ENCODE results near the gene ELFN2.

DNA sequence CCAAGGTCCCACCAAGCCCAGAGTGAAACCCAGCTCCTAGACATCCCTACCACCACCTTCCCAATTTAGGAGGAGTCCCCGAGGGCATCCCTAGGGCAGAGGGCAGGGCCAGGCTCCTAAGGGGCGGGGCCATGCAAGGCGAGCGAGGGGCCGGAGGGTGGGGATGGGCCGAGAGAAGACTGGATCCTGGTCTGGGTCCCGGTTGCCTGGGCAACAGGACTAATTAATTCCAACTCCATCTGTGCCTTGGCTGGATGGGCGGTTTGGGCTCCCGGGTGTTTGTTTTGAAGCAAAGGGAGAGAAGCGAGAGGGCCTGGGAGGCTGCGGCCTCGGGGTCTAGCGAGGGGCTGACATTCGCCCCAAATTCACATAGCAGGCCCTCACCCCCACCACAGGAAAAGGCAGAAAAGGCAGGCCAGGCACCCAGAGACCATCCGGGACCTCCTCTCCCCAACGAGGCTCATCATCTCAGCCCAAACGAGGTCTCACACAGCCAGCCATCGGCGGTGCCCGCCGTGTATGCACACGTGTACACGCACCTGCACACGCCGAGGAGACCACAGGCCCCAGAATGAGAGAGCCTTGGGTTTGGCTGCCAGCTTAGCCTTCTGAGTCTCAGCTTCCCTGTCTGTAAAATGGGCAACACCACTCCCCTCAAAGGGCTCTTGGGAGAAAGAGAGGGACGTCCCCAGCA lies 23.9 kb downstream of the ELFN2 start:
- no peak for TF ChIP-seq MAX (IDR thresholded peaks at IDR 0.05)
- TF ChIP-seq, protein P1, sequence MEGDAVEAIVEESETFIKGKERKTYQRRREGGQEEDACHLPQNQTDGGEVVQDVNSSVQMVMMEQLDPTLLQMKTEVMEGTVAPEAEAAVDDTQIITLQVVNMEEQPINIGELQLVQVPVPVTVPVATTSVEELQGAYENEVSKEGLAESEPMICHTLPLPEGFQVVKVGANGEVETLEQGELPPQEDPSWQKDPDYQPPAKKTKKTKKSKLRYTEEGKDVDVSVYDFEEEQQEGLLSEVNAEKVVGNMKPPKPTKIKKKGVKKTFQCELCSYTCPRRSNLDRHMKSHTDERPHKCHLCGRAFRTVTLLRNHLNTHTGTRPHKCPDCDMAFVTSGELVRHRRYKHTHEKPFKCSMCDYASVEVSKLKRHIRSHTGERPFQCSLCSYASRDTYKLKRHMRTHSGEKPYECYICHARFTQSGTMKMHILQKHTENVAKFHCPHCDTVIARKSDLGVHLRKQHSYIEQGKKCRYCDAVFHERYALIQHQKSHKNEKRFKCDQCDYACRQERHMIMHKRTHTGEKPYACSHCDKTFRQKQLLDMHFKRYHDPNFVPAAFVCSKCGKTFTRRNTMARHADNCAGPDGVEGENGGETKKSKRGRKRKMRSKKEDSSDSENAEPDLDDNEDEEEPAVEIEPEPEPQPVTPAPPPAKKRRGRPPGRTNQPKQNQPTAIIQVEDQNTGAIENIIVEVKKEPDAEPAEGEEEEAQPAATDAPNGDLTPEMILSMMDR (IDR thresholded peaks at IDR 0.05; ENCODE audit: low read depth, low read length, missing input control): no peak
- TF ChIP-seq GABPA (IDR thresholded peaks at IDR 0.05 in 1 of 2, conservative IDR thresholded peaks at IDR 0.05 in 1 of 2): no peak
- TF ChIP-seq RAD21 (IDR thresholded peaks at IDR 0.05): no peak
- no peak for TF ChIP-seq SP1 (IDR thresholded peaks at IDR 0.05)
- TF ChIP-seq EGR1 (IDR thresholded peaks at IDR 0.05; ENCODE audit: low read depth in 2 of 2): no peak

All from liver (tissue), 3 donors.